GM12801 (cell line): Measurements from ENCODE around the gene FAM210A.

Experiments used
- TF ChIP-seq, protein P1 (sequence below): IDR thresholded peaks from one replicate; pipeline ENCODE4 v1.5.1; 2011; ENCODE audit warnings: control low read depth; ENCODE audit not compliant: insufficient read length; ENCODE audit errors: extremely low read depth

Gene FAM210A

DNA sequence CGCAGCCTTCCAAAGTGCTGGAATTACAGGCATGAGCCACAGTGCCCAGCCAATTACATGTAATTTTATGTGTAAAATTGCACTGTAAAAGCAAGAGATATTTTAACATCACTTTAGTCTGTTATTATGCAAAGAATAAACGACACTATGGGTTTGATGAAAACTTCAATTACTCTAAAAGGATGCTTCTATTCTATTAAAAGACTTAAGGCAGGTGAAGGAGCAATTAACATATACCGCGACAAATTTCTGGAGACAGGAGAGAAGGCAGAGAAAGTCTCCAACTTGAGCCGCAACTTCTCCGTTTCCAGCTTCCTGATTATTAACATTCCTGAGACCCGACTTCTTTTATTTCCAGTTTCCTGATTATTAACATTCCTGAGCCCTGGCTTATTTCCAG is 53.7 kb downstream of the FAM210A start:
- TF ChIP-seq, protein P1, sequence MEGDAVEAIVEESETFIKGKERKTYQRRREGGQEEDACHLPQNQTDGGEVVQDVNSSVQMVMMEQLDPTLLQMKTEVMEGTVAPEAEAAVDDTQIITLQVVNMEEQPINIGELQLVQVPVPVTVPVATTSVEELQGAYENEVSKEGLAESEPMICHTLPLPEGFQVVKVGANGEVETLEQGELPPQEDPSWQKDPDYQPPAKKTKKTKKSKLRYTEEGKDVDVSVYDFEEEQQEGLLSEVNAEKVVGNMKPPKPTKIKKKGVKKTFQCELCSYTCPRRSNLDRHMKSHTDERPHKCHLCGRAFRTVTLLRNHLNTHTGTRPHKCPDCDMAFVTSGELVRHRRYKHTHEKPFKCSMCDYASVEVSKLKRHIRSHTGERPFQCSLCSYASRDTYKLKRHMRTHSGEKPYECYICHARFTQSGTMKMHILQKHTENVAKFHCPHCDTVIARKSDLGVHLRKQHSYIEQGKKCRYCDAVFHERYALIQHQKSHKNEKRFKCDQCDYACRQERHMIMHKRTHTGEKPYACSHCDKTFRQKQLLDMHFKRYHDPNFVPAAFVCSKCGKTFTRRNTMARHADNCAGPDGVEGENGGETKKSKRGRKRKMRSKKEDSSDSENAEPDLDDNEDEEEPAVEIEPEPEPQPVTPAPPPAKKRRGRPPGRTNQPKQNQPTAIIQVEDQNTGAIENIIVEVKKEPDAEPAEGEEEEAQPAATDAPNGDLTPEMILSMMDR: no peak

DNA sequence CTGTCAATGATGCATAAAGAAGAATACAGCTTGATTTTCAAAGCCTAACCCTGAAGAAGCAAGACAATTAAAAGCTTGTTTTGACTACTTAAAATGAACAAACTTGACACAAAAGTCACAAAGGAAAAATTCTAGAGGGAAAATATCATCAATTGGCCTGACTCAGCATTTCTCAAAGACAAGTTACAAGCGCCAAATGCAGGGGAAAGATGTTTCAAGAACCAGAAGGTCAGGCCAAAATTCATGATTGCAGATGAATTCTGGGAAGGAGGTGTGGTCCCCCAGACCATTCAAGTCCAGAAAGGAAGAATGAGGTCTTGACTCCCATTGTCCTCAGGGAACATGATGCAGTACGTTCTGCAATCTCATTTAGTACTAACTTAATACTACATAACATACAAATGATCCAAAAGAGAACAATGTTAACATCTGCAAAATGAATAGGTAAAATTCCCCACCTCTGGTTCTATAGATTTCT is 64.5 kb downstream of the FAM210A start:
- TF ChIP-seq, protein P1: no peak

GRCh38 chr18:13661051-13661778 is 65.1 kb downstream of the FAM210A start:
- TF ChIP-seq, protein P1: no peak

DNA sequence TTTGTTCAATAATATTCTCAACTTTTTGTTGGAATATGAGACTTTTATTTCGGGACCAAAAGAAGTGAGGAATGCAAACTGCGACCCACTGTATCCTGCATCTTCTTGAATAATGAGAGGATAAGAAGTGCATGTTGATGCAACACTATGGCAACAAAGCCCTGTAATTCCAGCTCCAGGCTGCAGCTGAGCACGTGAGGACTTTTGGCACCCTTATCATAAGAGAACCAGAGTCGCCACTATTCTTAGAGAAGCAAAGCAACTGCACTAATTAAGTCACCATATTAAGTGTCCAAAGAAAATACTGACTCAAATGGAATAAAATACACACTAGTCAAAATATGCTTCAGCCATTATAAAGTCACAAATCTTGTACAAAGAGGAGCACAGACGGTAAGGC is 65.8 kb downstream of the FAM210A start:
- TF ChIP-seq, protein P1: no peak

GRCh38 chr18:13658436-13659204 is 67.7 kb downstream of the FAM210A start:
- TF ChIP-seq, protein P1: no peak

GRCh38 chr18:13657974-13658373 is 68.4 kb downstream of the FAM210A start:
- TF ChIP-seq, protein P1: no peak

DNA sequence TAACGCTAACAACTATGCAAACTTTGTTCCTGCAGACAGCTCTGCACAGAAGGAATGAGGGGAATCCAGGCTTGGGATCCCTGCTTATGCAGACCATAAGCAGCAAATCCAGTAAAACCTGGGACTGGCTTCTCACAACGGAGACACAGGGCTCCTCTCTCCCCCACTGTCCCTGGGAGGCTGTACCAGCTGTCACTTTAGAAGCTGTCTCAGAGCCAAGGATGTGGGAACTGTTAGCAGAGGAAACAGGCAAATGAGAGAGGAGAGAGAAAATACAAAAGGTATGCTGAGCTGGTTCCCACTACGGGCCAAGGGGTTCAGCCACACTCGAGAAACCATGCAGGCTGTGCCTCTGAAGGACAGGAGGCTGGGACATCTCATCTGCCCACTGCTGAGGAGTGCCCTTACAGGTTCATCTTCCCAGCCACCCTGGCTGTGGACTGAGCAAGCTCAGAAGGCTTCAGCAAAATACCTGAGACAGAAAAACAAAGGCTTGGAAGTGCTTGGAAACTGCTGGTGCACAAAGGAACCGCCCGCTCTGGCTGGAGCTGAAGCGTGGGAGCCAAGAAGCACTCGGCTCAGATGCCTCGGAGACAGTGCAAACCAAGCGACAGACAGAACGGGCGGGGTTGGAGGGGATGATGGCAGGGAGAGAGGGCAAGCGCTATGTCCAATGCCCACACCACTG is 72.5 kb downstream of the FAM210A start:
- TF ChIP-seq, protein P1: no peak
